K562 (cell line): ENCODE data around the gene PNMA8C. TPM values are rescaled to one million over a fixed set of nuclear protein-coding genes. Genes with fewer than 3 reads are reported as not detected.
A peak's percentile ranks its signal among the peaks of the same experiment; 100 is the strongest.

ENCODE experiments used
- BRD9 ChIP-seq: fragments of 450-650 bp; IDR thresholded peaks from 2 replicates; pipeline ENCODE4 v1.6.1; 2018; ENCODE audit warnings: low read depth; ENCODE audit not compliant: partially characterized antibody
- EHMT2 ChIP-seq: fragments of 450-650 bp; IDR thresholded peaks from 2 replicates; pipeline ENCODE4 v1.6.1; 2018; ENCODE audit warnings: antibody characterized with exemption
- EWSR1 ChIP-seq: fragments of 450-650 bp; IDR thresholded peaks from 2 replicates; pipeline ENCODE4 v1.6.1; 2018; ENCODE audit warnings: borderline replicate concordance, mild to moderate bottlenecking, low read depth, moderate library complexity; ENCODE audit not compliant: partially characterized antibody
- HOXB6 ChIP-seq: fragments of 250-450 bp; sonication (Bioruptor Pico); IDR thresholded peaks from 2 replicates; pipeline ENCODE4 v1.5.1; 2022; ENCODE audit warnings: mild to moderate bottlenecking, borderline replicate concordance
- ILK ChIP-seq: fragments of 450-650 bp; IDR thresholded peaks from 2 replicates; pipeline ENCODE4 v1.6.1; 2016; ENCODE audit warnings: missing genetic modification characterization, low read depth, mild to moderate bottlenecking, missing compliant biosample characterization, moderate library complexity, borderline replicate concordance
- KHSRP ChIP-seq: fragments of 450-650 bp; IDR thresholded peaks from 2 replicates; pipeline ENCODE4 v1.6.1; 2017
- MYNN ChIP-seq, 2 experiments: sonication (generic); formaldehyde crosslinking in 1 of 2; IDR thresholded peaks; 2 replicates each; pipeline versions ENCODE4 v1.5.0 to v1.6.1; 2016 to 2020; ENCODE audit warnings: antibody characterized with exemption in 1 of 2, missing genetic modification reagents in 1 of 2
- NCOA4 ChIP-seq: fragments of 450-650 bp; IDR thresholded peaks from 2 replicates; pipeline ENCODE4 v1.6.1; 2018; ENCODE audit warnings: mild to moderate bottlenecking; ENCODE audit not compliant: partially characterized antibody
- NUFIP1 ChIP-seq: fragments of 450-650 bp; IDR thresholded peaks from 2 replicates; pipeline ENCODE4 v1.6.1; 2018; ENCODE audit not compliant: partially characterized antibody
- RB1 ChIP-seq: fragments of 450-650 bp; IDR thresholded peaks from 2 replicates; pipeline ENCODE4 v1.6.1; 2017; ENCODE audit warnings: low read depth, mild to moderate bottlenecking
- SRSF9 ChIP-seq: fragments of 200-400 bp; formaldehyde crosslinking; IDR thresholded peaks from 2 replicates; pipeline ENCODE4 v1.6.1; 2017; ENCODE audit warnings: low read depth, low read length, borderline replicate concordance
- TFAM ChIP-seq: fragments of 250-450 bp; sonication (Bioruptor Pico); conservative IDR thresholded peaks from 2 replicates; pipeline ENCODE4 v1.5.0; 2021; ENCODE audit warnings: mild to moderate bottlenecking, moderate library complexity
- ZNF263 ChIP-seq: sonication (generic); formaldehyde crosslinking; IDR thresholded peaks from 2 replicates; pipeline ENCODE4 v1.8.0; 2022; ENCODE audit warnings: mild to moderate bottlenecking, missing genetic modification reagents, borderline replicate concordance
- polyA plus RNA-seq, 8 experiments: library from polyadenylated mRNA; depleted of rRNA in 4 of 8; stranded (reverse) in 5 of 8; unstranded in 3 of 8; fragments of >200 nt; fragmentation: Nextera tagmentation in 2 of 8; fragmentation: Illumina TruSeq in 1 of 8; extraction: Ambion mirVana in 2 of 8; extraction: Trizol in 1 of 8; gene quantifications; 2 replicates each; pipeline versions ENCODE4 v1.2.1 to v1.2.3, GENCODE V29; 2011 to 2014; ENCODE audit warnings: inconsistent platforms in 1 of 8, missing spikeins in 1 of 8
- total RNA-seq, 7 experiments: library from RNA; depleted of rRNA in 6 of 7; stranded (reverse); fragments of >200 nt in 6 of 7; fragmentation: Illumina TruSeq in 2 of 7; extraction: Trizol in 2 of 7; gene quantifications; 2 replicates each; pipeline versions ENCODE4 v1.2.1 to v1.2.3, GENCODE V29; 2011 to 2021; ENCODE audit warnings: low replicate concordance in 1 of 7
- TF ChIP-seq, protein P1 (sequence below): fragments of 200-400 bp; formaldehyde crosslinking; IDR thresholded peaks from 2 replicates; pipeline ENCODE4 v1.6.1; 2017; ENCODE audit warnings: mild to moderate bottlenecking, low read depth, low read length, moderate library complexity
- TF ChIP-seq, protein P2 (sequence below), 3 experiments: IDR thresholded peaks in 2 of 3; conservative IDR thresholded peaks in 1 of 3; 2 replicates each; pipeline ENCODE4 v1.5.1; 2011 to 2012; ENCODE audit warnings: low read length in 3 of 3, mild to moderate bottlenecking in 3 of 3, control low read depth in 2 of 3, improper control_type of control experiment in 1 of 3, inconsistent platforms in 1 of 3, low read depth in 1 of 3, mixed read lengths in 1 of 3, moderate library complexity in 1 of 3; ENCODE audit not compliant: insufficient read depth in 2 of 3
- TF ChIP-seq, protein P3 (sequence below): sonication (generic); formaldehyde crosslinking; IDR thresholded peaks from 2 replicates; pipeline ENCODE4 v1.8.0; 2022; ENCODE audit warnings: mild to moderate bottlenecking, low read depth, missing genetic modification reagents
- TF ChIP-seq, protein P4 (sequence below): fragments of 250-450 bp; sonication (Bioruptor Pico); IDR thresholded peaks from 2 replicates; pipeline ENCODE4 v1.5.0; 2022; ENCODE audit warnings: mild to moderate bottlenecking
- TF ChIP-seq, protein P5 (sequence below): fragments of 250-450 bp; sonication (Bioruptor Pico); IDR thresholded peaks from 2 replicates; pipeline ENCODE4 v1.5.0; 2021

Gene PNMA8C
- total and polyA plus RNA-seq, 9 of the 15 experiments (the other 6 are each of a cell fraction or from before 2014, with no cell fraction given): 0.04 to 0.05 (median 0.05) TPM; not detected in 6

DNA sequence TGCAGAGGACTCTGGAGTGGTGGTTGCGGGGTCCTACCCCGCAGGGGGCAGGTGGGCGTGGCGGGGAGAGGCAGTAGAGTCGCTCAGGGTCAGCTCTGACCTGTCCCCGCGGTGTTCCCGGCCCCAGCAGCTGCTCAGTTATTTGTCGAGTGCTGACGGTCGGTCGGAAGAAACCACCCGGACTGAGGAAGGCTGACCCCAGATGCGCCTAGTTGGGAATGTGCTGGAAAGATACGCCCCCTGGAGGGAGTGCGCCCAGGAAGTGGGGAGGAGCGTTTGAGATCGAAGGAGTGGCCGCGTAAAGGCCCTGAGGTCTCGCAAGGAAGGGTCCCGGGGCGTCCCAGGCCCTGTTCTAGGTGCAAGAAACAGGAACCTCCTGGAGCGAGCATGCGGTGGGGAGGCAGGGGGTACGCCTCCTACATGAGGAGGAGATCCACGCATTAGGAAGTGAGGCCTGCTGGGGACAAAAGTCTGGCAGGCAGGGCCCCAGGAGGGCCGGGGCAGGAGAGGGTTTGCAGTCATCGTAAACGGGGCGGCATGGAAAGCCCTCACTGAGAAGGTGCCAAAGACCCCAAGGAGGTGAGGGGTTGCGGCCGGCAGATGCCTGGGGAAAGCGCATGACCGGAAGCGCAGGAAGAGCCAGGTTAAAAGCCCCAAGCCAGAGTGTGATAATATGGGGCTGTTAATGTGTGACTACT, 24.5 kb downstream of the PNMA8C start (continued):
- TF ChIP-seq, protein P1, sequence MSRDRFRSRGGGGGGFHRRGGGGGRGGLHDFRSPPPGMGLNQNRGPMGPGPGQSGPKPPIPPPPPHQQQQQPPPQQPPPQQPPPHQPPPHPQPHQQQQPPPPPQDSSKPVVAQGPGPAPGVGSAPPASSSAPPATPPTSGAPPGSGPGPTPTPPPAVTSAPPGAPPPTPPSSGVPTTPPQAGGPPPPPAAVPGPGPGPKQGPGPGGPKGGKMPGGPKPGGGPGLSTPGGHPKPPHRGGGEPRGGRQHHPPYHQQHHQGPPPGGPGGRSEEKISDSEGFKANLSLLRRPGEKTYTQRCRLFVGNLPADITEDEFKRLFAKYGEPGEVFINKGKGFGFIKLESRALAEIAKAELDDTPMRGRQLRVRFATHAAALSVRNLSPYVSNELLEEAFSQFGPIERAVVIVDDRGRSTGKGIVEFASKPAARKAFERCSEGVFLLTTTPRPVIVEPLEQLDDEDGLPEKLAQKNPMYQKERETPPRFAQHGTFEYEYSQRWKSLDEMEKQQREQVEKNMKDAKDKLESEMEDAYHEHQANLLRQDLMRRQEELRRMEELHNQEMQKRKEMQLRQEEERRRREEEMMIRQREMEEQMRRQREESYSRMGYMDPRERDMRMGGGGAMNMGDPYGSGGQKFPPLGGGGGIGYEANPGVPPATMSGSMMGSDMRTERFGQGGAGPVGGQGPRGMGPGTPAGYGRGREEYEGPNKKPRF: no peak
- TF ChIP-seq KHSRP (no peak), NCOA4 (no peak), HOXB6 (no peak), EWSR1 (no peak), RB1 (no peak), BRD9 (no peak), EHMT2 (no peak), NUFIP1 (no peak), SRSF9 (no peak), MYNN (IDR thresholded peaks at IDR 0.05) (no peak), MYNN (CRISPR knock-in tag; IDR thresholded peaks at IDR 0.05) (no peak), TFAM (no peak), ILK (tag) (no peak), ZNF263 (CRISPR knock-in tag) (peak; percentile 85)
- TF ChIP-seq, protein P2, sequence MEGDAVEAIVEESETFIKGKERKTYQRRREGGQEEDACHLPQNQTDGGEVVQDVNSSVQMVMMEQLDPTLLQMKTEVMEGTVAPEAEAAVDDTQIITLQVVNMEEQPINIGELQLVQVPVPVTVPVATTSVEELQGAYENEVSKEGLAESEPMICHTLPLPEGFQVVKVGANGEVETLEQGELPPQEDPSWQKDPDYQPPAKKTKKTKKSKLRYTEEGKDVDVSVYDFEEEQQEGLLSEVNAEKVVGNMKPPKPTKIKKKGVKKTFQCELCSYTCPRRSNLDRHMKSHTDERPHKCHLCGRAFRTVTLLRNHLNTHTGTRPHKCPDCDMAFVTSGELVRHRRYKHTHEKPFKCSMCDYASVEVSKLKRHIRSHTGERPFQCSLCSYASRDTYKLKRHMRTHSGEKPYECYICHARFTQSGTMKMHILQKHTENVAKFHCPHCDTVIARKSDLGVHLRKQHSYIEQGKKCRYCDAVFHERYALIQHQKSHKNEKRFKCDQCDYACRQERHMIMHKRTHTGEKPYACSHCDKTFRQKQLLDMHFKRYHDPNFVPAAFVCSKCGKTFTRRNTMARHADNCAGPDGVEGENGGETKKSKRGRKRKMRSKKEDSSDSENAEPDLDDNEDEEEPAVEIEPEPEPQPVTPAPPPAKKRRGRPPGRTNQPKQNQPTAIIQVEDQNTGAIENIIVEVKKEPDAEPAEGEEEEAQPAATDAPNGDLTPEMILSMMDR (IDR thresholded peaks at IDR 0.05 in 2 of 3, conservative IDR thresholded peaks at IDR 0.05 in 1 of 3; ENCODE audit: insufficient read depth in 2 of 3, low read depth in 1 of 3, low read length in 3 of 3): peak in 2 of 3 experiments; percentile 1 to 24; a peak in 4 of 6 replicates
- TF ChIP-seq, protein P3, sequence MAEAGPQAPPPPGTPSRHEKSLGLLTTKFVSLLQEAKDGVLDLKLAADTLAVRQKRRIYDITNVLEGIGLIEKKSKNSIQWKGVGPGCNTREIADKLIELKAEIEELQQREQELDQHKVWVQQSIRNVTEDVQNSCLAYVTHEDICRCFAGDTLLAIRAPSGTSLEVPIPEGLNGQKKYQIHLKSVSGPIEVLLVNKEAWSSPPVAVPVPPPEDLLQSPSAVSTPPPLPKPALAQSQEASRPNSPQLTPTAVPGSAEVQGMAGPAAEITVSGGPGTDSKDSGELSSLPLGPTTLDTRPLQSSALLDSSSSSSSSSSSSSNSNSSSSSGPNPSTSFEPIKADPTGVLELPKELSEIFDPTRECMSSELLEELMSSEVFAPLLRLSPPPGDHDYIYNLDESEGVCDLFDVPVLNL: no peak
- TF ChIP-seq, protein P4, sequence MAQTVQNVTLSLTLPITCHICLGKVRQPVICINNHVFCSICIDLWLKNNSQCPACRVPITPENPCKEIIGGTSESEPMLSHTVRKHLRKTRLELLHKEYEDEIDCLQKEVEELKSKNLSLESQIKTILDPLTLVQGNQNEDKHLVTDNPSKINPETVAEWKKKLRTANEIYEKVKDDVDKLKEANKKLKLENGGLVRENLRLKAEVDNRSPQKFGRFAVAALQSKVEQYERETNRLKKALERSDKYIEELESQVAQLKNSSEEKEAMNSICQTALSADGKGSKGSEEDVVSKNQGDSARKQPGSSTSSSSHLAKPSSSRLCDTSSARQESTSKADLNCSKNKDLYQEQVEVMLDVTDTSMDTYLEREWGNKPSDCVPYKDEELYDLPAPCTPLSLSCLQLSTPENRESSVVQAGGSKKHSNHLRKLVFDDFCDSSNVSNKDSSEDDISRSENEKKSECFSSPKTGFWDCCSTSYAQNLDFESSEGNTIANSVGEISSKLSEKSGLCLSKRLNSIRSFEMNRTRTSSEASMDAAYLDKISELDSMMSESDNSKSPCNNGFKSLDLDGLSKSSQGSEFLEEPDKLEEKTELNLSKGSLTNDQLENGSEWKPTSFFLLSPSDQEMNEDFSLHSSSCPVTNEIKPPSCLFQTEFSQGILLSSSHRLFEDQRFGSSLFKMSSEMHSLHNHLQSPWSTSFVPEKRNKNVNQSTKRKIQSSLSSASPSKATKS: no peak
- TF ChIP-seq, protein P5, sequence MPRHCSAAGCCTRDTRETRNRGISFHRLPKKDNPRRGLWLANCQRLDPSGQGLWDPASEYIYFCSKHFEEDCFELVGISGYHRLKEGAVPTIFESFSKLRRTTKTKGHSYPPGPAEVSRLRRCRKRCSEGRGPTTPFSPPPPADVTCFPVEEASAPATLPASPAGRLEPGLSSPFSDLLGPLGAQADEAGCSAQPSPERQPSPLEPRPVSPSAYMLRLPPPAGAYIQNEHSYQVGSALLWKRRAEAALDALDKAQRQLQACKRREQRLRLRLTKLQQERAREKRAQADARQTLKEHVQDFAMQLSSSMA: no peak
